Measurements from ENCODE around the gene ZBTB21.

ZBTB21 gene

DNA sequence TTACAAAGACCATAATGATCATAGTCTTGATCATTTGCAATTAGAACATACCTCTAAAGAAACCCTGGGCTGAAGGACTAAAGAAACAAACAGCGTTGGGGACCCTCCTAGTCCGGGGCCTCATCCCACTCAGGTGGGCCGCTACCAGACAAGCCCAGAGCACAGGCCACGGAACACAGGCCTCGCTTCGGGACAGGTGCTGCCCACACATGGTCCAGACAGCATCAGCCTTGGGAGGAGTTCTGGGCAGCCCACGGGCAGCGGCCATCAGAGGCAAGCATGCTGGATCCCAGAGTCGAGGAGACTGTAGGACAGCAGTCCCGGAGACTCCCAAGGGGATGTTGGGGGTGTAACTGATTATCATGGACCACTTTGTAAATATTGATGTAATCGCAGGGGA, 61.3 kb downstream of the ZBTB21 start:
- no peak for DNase-seq

DNA sequence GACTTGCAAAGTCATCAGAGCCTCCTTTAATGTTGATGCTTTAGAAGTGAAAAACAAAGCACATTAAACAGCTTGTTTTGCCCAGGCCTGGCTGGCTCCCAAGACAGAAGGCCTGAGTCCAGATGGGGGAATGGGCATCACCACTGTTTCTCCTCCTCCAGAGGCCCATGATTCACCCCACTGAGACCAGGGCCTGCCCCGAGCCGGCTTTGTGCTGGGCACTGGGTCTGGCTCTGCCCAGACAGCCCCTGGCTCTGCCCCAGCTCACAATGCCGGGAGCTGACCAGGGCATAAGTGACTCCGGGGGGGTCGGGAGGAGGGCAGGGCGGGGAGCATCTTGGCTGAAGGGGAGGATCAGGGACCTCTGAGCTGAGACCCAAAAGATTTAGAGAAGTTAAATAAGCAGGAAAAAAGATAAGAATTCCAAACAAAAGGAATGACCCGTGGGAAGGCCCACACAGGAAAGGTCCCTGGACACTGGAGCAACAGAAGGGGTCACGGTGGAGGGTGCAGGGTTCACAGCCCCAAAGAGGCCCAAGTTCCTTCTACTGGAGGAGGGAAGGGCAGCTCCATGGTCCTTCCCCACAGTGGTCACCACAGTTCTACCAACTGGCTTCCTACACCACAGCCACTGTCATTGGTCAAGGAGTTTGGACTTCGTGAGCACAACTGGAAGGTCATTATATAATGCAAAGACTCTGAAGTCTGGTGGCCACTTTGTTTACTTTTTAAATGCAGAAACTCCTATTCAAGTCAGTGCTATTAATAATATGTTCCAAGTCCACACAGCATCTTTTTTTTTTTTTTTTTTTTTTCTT, 61.9 kb downstream of the ZBTB21 start:
- no peak for DNase-seq

DNA sequence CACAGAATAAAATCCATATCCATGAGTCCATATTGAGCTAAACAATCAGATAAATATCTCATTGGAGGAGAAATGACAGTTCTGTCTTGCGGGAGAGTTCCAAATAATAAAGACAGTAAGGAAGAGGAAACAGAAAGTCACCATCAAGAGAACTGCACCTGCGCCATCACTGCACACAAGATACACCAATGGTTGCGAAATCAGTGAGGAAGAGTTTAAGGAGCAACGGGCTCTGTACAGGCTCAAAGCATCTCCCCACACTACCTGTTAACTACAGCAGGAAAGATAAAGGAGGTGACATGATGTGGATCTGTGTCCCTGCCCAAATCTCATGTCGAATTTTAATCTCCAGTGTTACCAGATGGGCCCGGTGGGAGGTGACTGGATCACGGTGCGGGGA, 64.2 kb downstream of the ZBTB21 start:
- DNase-seq: no peak

DNA sequence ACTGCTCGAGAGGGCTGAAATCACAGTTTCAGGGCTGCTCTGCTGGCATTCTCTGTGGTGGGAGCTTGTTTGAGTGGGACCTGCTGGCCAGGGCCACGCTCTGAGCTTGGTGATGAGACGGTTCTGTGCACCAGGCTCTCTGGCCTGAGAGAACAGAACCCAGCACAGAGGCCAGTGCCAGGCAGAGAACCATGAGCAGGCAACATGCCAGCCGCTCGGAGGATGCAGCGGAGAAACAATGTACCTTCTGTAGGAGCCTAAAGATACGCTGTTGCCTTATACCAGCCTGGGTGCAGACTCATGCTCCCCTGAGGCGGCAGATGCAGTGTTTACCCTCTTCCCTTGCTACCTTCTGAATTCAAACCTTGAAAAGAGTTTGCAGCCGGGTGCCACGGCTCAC, 66.3 kb downstream of the ZBTB21 start:
- no peak for DNase-seq

DNA sequence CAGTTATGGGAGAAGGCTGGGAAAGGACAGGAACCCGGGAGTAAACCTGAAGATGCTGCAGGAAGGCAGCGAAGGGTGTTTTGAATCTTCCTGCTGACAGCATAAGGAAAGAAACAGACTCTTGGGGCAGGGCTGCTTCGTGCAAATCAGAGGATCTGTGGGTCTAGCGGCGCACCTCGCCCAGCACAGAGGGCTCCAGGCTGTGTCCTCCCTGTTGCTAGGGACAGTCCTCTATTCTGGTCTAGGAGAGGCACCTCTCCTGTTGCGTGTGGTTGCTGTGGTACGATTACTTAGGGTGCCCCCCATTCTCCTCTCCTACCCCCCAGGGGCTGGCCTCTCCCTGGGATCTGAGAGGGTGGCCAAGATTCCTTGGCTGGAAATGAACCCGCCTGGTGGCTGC, 67.7 kb downstream of the ZBTB21 start:
- DNase-seq: no peak

DNA sequence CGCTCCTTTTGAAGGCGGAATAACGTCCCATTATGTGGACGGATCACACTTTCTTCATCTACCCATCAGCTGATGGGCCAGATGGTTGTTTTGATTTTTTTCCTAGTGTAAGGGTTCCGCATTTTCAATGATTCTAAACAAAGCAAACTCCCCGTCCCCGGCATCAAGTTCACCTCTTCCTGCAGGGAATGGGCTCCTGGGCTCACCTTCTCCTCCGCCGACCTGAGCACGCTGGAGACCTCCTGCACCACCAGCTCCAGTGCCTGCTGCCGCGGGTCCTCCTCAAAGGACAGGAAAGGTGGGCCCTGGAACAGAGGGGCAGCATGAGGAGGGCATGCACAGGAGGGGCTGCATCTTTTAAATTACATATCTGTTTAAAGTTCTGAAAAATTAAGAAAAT, 68.2 kb downstream of the ZBTB21 start:
- DNase-seq: no peak

DNA sequence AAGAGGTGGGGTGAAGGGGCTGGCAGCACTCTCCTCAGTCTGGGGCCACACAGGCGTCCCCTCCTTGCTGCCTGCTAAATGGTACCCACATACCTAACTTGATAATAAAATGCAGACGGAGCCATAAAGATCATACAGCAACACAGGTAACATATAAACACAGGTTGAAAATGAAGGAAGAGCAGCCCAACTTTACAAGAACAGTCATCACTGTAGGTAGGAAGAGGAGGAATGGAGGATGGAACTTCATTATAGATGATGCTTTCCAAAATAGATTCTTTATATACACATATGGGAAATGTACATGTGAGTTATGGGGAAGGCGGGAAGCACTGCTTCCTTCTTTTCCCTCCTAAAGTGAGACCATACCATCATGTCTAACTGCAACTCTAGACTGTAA, 69.7 kb downstream of the ZBTB21 start:
- no peak for DNase-seq

DNA sequence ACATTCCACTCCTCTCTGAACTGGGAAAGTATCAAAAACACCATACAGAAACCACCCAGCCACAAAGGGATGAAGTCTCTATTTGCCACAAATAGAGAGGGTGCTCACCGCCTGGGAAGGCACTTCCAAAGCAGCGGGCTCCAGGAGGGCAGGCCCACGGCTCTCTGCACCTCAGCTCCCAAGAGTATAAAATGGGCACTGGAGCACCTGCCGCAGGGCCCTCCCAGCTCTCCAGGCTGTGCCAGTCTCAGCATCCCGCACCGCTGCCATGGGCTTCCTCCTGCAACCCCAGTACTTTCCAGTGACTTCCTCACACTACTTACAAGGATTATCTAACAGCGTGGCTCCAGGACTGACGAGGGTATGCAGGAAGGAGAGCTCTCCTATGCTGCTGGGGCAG, 70.8 kb downstream of the ZBTB21 start:
- no peak for DNase-seq
